HAP-1 (cell line): ENCODE results near the gene HMGCL.

Source experiments
- DNase-seq, 2 experiments: peaks; one replicate each; pipeline ENCODE4 v3.0.0-alpha.2; 2016 to 2020; ENCODE audit warnings: low spot score in 2 of 2
- H3K27me3 ChIP-seq: fragments of 250-450 bp; sonication (Bioruptor Pico); 2 replicates; pipeline ENCODE4 v1.5.1; 2020; ENCODE audit warnings: low read depth, mild to moderate bottlenecking, moderate library complexity
- H3K36me3 ChIP-seq: fragments of 250-450 bp; sonication (Bioruptor Pico); replicated peaks from 2 replicates; pipeline ENCODE4 v1.5.1; 2020; ENCODE audit warnings: mild to moderate bottlenecking
- H3K4me1 ChIP-seq: fragments of 250-450 bp; sonication (Bioruptor Pico); 2 replicates; pipeline ENCODE4 v1.5.1; 2020; ENCODE audit warnings: mild to moderate bottlenecking
- H3K4me3 ChIP-seq: fragments of 250-450 bp; sonication (Bioruptor Pico); 2 replicates; pipeline ENCODE4 v1.5.1; 2020; ENCODE audit warnings: mild to moderate bottlenecking, moderate library complexity
- H3K9me3 ChIP-seq: fragments of 250-450 bp; sonication (Bioruptor Pico); 2 replicates; pipeline ENCODE4 v1.5.1; 2020; ENCODE audit warnings: mild to moderate bottlenecking, moderate library complexity
- in situ Hi-C: fragments of 300-500 bp; cut with MboI; formaldehyde crosslinking; loops from 3 replicates; pipeline ENCODE4 v1.14.3; 2020; ENCODE audit warnings: low sequenced_read_pairs, inconsistent platforms, mixed read lengths

The HMGCL gene

DNA sequence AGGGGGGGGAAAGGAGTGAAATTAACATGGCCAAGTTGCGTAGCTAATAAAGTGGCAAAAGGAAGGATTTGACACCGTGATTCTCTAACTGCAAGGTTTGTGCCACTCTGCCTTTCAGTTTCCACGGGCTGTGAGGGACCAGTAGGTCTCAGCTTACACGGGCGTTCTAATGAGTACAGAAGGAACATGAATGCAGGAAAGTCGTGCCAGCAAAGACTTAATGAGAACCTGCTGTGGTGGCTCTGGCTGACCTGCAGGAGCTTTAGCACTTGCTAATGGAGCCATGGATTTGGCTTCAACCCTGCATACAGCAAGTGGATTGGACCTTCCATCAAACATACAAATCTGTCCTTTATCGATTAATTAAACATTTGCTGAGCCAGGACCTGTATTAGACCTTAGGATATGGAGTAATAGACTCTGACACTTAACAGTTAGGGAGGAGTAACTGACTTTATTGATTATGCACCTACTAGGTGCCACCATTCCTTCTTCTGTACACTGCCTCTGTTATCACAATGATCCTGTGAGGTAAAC, 62.1 kb downstream of the HMGCL start:
- Histone ChIP-seq H3K27me3 (no peaks in the 10 kb centered on the region), H3K4me3 (no peak overlapping the region), H3K9me3 (no peaks in the 10 kb centered on the region), H3K4me1 (no peaks in the 10 kb centered on the region), H3K36me3 (peaks cover 55% of the 10 kb centered on the region)
- in situ Hi-C loops, result no loop called here
- no peak for DNase-seq

DNA sequence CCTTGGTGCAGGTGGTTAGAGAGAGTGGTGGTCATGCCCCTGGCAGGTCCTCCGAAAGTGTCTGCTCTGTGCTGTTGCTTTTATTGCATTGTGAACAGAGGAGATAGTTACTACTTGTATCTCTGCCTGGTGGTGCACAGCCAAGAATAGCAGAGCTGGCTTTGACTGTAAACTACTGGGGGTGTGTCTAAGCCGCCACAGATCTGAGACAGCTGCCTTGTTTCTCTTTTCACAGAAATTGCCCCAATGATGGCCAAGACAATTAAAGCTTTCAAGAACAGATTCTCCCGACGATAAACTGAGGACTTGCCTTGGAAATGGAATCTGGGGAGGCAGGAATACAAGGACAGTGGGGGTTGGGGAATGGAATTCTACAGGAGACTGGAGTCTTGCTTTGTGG, 66.0 kb downstream of the HMGCL start:
- in situ Hi-C loops, result loop anchor here (10.0 kb wide), 1 partner anchor 214 kb away; no protein-coding TSS in a partner anchor
- H3K36me3 ChIP-seq, result peaks cover 87% of the 10 kb centered on the region
- no peak overlapping the region for H3K4me3 ChIP-seq

DNA sequence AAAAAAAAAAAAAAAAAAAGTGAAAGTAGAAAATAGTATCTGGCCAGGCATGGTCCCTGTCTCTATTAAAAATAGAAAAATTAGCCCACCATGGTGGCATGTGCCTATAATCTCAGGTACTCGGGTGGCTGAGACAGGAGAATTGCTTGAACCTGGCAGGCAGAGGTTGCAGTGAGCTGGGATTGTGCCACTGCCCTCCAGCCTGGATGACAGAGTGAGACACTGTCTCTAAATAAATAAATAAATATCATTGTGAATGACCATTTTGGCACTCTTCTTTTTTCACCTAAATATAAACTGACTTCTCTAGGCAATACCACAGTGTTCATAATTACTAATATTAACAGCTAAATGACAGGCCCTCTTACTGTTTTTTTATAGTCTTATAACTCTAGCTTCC, 67.4 kb downstream of the HMGCL start:
- H3K9me3 ChIP-seq, result no peaks in the 10 kb centered on the region
- no peaks in the 10 kb centered on the region for H3K4me1 ChIP-seq
- no peak for DNase-seq
- H3K4me3 ChIP-seq, result no peak overlapping the region
- no peaks in the 10 kb centered on the region for H3K27me3 ChIP-seq
- in situ Hi-C loops, result loop anchor here (10.0 kb wide), 1 partner anchor 213 kb away; no protein-coding TSS in a partner anchor
- peaks cover 91% of the 10 kb centered on the region for H3K36me3 ChIP-seq

More for the DNA sequence above, 66.0 kb downstream of the HMGCL start:
- H3K27me3 ChIP-seq, result no peaks in the 10 kb centered on the region
- DNase-seq, result no peak
- H3K9me3 ChIP-seq, result no peaks in the 10 kb centered on the region
- H3K4me1 ChIP-seq, result no peaks in the 10 kb centered on the region

DNA sequence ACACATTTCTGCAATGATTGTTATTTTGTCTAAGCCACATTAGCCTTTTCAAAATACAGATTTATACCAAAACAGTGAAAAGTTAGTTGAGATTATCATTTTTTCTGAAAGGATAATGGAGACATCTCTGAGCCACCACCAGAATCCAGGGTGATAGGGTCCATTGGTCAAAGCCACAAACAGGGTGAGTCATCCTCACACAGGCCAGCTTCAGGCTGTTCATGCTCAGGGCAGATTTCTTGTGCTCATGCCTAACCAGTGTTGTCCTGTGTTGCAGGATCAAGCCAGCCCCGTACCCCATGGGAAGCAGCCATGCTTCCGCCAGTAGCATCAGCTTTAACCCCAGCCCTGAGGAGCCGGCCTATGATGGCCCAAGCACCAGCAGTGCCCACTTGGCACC, 68.6 kb downstream of the HMGCL start:
- no peaks in the 10 kb centered on the region for H3K4me1 ChIP-seq
- no peaks in the 10 kb centered on the region for H3K27me3 ChIP-seq
- in situ Hi-C loops, result loop anchor here (10.0 kb wide), 1 partner anchor 212 kb away; no protein-coding TSS in a partner anchor
- H3K36me3 ChIP-seq, result peaks cover 97% of the 10 kb centered on the region
- no peak overlapping the region for H3K4me3 ChIP-seq
- DNase-seq, result no peak
- H3K9me3 ChIP-seq, result no peaks in the 10 kb centered on the region

DNA sequence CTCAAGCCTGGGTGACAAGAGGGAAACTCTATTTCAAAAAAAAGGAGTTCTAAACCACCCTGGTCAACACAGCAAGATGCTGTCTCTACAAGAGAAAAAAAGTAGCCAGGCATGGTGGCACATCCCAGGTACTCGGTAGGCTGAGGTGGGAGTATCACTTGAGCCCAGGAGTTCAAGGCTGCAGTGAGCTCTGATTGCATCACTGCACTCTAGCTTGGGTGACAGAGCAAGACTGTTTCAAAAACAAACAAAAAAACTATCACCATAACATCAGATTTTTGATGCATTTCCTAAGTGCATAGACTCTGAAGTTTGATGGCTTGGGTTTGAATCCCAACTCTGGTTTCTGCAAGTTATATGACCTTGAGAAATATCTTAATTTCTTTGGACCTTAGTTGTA, 72.3 kb downstream of the HMGCL start:
- Histone ChIP-seq H3K4me3 (no peak overlapping the region), H3K27me3 (no peaks in the 10 kb centered on the region), H3K9me3 (no peaks in the 10 kb centered on the region), H3K4me1 (no peaks in the 10 kb centered on the region), H3K36me3 (peaks cover 83% of the 10 kb centered on the region)
- no peak for DNase-seq
- in situ Hi-C loops, result loop anchor here (10.0 kb wide), 1 partner anchor 208 kb away; no protein-coding TSS in a partner anchor
